Activated T-cell treated with anti-CD3 and anti-CD28 coated beads, Interleukin-2, amount 50 U/mL, for 24 hours (primary cell): ENCODE measurements around the gene NNMT.

Experiments used
- DNase-seq: peaks from one replicate; pipeline ENCODE4 v3.0.0-alpha.2; 2020
- H3K27ac Mint-ChIP-seq: 2 replicates; pipeline ENCODE4 v1.8.0; 2020; ENCODE audit warnings: mild to moderate bottlenecking, mixed read lengths
- H3K27me3 Mint-ChIP-seq: 2 replicates; pipeline ENCODE4 v1.8.0; 2020; ENCODE audit warnings: mixed read lengths
- H3K36me3 Mint-ChIP-seq: 2 replicates; pipeline ENCODE4 v1.8.0; 2020; ENCODE audit warnings: low read depth, mixed read lengths
- H3K4me1 Mint-ChIP-seq: 2 replicates; pipeline ENCODE4 v1.8.0; 2020; ENCODE audit warnings: low read depth, mixed read lengths
- H3K4me3 Mint-ChIP-seq: 2 replicates; pipeline ENCODE4 v1.8.0; 2020; ENCODE audit warnings: mild to moderate bottlenecking, moderate library complexity, mixed read lengths
- H3K9me3 Mint-ChIP-seq: 2 replicates; pipeline ENCODE4 v1.8.0; 2020; ENCODE audit warnings: mixed read lengths

NNMT gene

DNA sequence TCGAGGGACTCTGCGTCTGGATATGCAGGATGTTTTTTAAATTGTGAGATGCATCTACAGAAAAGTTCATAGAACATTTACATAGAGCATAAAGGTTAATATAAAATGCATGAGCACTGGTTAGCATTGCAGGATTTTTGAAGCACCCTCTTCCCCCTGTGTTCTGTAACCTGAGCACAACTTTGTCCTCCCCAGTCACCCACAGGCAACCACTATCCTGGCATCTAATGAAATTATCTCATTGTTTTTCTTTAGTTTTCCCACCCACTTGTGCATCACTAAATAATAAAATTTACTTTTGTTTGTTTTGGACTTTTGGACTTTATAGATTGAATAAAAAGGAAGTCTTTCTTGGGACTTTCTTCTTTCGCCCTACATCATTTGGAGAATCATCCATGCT, 10.0 kb upstream of the NNMT start:
- no peaks in the 10 kb centered on the region for H3K36me3 Mint-ChIP-seq

DNA sequence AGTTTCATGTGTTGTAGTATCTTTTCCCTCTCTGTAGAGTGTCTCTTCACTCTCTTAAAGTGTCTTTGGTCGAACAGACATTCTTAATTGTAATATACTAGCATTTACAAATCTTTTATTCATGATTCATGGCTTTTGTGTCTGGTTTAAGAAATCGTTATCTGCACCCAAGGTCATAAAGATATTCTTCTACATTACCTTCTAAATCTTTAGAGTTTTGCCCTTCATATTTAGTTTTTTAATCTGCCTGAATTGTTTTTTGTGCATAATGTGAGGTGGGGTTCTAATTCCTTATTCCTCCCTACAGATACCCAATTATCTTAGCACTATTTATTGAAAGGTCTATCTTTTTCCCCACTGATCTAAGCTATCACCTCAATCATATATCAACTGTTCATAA, 9.0 kb upstream of the NNMT start:
- DNase-seq = no peak
- no peaks in the 10 kb centered on the region for H3K36me3 Mint-ChIP-seq
- no peak overlapping the region for H3K27ac Mint-ChIP-seq
- no peaks in the 10 kb centered on the region for H3K27me3 Mint-ChIP-seq
- no peaks in the 10 kb centered on the region for H3K4me1 Mint-ChIP-seq
- no peaks in the 10 kb centered on the region for H3K9me3 Mint-ChIP-seq
- H3K4me3 Mint-ChIP-seq = no peak overlapping the region

More for the DNA sequence above, 10.0 kb upstream of the NNMT start:
- no peak for DNase-seq
- Mint-ChIP-seq H3K27ac (no peak overlapping the region), H3K4me1 (no peaks in the 10 kb centered on the region), H3K27me3 (no peaks in the 10 kb centered on the region), H3K9me3 (no peaks in the 10 kb centered on the region), H3K4me3 (no peak overlapping the region)

DNA sequence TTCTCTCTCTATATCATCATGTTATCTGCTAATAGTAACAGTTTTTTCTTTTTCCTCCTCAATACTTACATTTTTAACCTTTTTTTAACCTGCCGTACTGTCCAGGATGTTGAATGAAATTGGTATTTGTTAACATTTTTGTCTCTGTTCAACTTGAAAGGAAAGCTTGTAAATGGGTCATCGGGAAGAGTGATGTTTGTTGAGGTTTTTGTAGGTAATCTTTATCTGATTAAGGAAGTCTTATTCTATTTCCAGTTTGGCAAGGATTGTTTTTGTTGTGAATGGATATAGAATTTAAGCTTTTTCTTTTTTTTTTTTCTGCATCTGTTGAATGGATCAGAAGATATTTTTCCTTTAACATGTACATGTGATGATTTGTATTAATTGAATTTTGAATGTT, 8.1 kb upstream of the NNMT start:
- Mint-ChIP-seq H3K4me1 (no peaks in the 10 kb centered on the region), H3K36me3 (no peaks in the 10 kb centered on the region), H3K27ac (no peak overlapping the region), H3K9me3 (no peaks in the 10 kb centered on the region), H3K4me3 (no peak overlapping the region), H3K27me3 (peaks cover 4% of the 10 kb centered on the region)
- DNase-seq = no peak

DNA sequence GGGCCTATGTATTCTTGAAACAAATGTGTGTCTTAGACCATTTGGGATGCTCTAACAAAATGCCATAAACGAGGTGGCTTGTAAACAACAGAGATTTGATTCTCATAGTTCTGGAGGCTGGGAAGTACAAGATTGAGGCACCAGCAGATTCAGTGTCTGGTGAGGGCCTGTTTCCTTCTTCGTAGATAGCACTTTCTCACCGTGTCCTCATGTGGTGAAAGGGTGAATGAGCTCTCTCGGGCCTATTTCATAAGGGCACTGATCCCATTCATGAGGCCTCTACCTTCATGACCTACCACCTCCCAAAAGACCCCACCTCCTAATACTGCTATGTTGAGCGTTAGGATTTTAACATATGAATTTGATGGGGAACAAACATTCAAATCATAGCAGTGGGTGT, 6.4 kb upstream of the NNMT start:
- Mint-ChIP-seq H3K27me3 (peaks cover 9% of the 10 kb centered on the region), H3K27ac (no peak overlapping the region), H3K36me3 (no peaks in the 10 kb centered on the region), H3K9me3 (no peaks in the 10 kb centered on the region), H3K4me3 (no peak overlapping the region), H3K4me1 (no peaks in the 10 kb centered on the region)
- DNase-seq = no peak

DNA sequence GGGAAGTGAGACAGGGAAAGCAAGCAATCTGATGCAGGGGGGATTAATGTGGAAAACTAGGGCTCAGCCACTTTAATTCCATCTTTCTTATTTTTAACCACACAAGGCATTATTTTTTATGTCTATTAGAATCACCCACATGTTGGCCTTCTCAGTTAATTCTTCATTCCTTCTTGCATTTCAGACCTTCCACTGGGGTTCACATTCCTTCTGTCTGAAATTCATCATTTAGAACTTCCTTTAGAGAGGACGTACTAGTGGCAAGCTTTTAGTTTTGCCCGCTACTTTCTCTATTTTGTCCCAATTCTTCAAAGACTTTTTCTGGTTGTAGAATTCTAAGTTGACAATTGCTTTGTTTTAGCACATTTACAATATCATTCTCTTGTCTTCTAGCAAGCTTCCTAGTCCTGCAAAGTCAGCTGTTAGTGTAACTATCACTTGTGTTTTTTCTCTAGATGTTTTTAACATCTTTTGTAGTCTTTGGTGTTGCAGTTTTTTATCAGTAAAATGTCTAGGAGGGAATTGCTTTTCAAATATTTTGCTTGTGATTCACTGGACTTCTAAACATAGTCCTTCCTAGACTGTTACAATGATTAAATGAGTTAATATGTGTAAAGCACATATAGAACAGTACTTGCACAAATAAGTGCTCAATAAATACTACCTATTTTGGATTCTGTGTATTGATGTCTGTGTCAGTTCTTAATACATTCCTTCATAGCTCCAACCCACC, 5.5 kb upstream of the NNMT start:
- Mint-ChIP-seq H3K4me1 (no peaks in the 10 kb centered on the region), H3K4me3 (no peak overlapping the region), H3K36me3 (no peaks in the 10 kb centered on the region), H3K27ac (no peak overlapping the region), H3K9me3 (no peaks in the 10 kb centered on the region), H3K27me3 (peaks cover 9% of the 10 kb centered on the region)
- no peak for DNase-seq

DNA sequence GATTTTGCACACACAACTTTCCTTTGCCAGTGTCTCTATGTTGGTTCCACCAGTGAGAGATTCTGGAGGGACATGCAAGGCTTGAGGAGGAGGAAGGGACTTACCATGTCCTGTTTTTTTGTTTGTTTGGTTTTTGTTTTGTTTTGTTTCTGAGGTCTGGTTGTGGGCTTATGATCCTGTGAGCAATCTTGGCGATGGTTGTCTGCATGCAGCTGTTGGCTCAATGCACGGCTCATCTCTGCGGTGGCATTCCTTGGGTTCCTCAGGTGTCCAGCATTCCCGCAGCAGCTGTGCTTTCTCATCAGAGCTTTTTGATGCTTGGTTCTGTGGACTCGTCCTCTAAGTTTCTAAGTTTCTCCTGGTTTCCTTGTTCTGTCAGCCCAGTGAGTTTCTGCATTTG, 4.8 kb upstream of the NNMT start:
- H3K9me3 Mint-ChIP-seq = no peaks in the 10 kb centered on the region

DNA sequence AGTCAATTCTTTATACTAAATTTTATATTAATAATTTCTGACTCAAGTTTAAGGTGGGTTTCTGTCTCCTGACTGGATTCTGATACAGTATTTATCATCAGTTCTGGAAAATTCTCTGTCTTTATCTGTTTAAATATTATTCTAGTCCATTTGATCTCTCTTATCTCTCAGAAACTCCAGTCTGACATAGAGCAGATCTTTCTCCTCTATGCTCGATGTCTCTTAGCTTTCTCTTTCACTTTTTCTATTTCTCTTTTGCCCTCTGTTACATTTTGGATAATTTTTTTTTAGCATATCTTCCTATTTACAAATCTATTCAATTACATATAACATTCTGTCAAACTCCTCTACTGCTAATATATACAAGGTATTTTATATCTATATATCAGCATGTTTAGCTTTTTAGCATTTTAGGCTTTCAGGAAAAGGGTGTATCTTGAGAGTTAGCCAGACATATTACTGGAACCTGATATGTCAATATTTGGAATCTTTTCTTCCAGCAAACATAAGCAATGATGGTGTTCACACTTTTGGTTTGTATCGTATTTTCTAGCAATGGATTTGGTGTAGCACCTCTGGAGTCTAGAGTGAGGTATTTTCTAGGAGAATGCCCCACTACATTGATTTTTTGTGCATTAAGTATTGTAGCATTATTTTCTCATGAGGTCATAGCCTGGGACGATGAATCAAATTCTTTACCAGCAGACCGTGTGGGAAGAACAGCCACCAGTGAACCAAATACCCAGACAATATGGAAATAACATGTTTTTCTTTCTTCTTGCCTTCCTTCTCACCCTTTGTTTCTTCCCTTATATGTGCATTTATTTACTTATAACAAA, 4.1 kb upstream of the NNMT start:
- Mint-ChIP-seq H3K9me3 (no peaks in the 10 kb centered on the region), H3K4me3 (no peak overlapping the region), H3K4me1 (no peaks in the 10 kb centered on the region), H3K36me3 (no peaks in the 10 kb centered on the region), H3K27ac (no peak overlapping the region), H3K27me3 (peaks cover 13% of the 10 kb centered on the region)
- DNase-seq = no peak

More for the DNA sequence above, 4.8 kb upstream of the NNMT start:
- no peaks in the 10 kb centered on the region for H3K36me3 Mint-ChIP-seq
- H3K4me3 Mint-ChIP-seq = no peak overlapping the region
- DNase-seq = no peak
- no peak overlapping the region for H3K27ac Mint-ChIP-seq
- no peaks in the 10 kb centered on the region for H3K4me1 Mint-ChIP-seq
- H3K27me3 Mint-ChIP-seq = peaks cover 13% of the 10 kb centered on the region

DNA sequence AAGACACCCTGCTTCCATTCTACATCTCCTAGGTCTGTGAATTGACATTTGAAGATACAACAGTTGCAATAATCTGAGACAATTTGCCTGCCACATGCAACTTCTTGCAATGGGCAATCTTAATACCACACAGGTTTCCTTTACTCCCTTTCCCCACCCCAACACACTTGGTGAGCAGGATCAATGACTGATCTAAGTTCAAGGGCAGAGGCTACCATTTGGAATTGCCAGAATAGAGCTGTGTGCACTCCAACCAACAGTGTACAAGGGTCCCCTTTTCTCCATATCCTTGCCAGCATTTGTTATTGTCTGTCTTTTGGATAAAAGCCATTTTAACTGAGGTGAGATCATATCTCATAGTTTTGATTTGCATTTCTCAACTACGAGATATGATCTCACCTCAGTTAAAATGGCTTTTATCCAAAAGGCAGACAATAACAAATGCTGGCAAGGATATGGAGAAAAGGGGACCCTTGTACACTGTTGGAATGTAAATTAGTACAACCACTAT, 2.9 kb upstream of the NNMT start:
- H3K27ac Mint-ChIP-seq = no peak overlapping the region
- no peak for DNase-seq
- no peaks in the 10 kb centered on the region for H3K4me1 Mint-ChIP-seq
- H3K36me3 Mint-ChIP-seq = no peaks in the 10 kb centered on the region
- no peak overlapping the region for H3K4me3 Mint-ChIP-seq
- H3K27me3 Mint-ChIP-seq = peaks cover 13% of the 10 kb centered on the region
- no peaks in the 10 kb centered on the region for H3K9me3 Mint-ChIP-seq

DNA sequence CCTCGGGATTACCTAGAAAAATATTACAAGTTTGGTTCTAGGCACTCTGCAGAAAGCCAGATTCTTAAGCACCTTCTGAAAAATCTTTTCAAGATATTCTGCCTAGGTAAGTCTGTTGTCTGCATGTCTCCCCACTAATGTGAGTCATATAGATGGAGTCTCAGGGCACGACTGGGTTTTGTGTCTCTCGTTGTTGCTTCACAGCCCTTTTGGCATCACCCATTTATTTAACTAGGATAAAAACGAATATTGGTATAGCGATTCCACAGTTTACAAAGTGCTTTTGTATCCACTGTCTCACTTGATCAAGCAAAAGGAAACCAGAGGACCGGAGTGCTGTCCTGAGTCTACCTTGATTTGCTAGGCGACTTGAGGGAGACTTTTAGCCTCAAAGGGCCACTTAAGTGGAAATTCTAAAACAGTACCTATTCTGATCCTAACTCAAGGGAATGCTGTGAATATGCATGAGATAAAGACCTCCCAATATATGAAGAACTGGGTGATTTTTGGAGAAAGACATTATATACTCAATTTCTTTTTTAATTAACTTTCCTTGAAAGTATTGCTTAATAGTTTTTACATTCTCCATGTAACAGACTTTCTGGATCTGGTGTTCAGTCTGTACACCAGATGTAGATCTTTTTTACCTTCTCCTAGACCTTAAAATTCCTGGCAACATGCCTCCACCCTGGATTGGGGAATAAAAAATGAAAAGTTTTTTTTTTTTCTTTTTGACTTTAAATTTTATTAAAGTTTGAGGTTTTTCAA, 590 bp downstream of the NNMT start:
- H3K27me3 Mint-ChIP-seq = peaks cover 13% of the 10 kb centered on the region
- H3K9me3 Mint-ChIP-seq = peaks cover 2% of the 10 kb centered on the region
- H3K36me3 Mint-ChIP-seq = no peaks in the 10 kb centered on the region
- H3K4me1 Mint-ChIP-seq = no peaks in the 10 kb centered on the region
- no peak overlapping the region for H3K27ac Mint-ChIP-seq
- no peak overlapping the region for H3K4me3 Mint-ChIP-seq
- no peak for DNase-seq

DNA sequence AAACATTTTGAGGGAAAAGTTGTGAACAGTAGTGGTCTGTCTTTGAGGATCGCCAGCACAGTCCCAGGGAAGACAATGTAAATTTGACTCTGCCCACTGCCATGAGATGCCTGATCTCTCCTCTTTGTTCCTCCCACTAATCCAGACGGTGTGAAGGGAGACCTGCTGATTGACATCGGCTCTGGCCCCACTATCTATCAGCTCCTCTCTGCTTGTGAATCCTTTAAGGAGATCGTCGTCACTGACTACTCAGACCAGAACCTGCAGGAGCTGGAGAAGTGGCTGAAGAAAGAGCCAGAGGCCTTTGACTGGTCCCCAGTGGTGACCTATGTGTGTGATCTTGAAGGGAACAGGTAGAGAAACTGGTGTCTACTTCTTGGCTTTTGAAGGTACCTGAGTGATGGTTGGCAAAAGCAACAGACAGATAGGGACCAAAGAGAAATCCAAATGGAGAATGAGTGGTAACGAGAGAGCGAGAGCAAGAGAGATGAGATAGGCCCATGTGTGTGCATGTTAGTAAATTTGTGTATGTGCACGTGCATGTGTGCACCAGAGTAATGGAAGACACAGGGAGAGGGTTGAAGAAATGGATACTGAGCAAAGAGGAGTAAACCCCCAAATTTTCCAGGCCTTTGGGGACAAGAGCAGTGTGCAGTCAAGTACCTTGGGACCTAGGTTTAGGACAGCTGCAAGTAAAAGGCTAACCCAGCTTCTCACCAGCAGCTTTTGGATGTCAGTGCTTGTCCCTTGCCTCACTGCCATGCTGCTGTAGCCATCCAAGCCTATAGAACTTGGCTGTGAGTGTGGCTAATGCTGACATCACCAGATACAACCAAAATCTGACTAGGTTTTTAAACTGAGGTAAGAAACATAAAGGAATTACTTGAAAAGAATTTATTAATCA, 1.9 kb downstream of the NNMT start:
- Mint-ChIP-seq H3K4me3 (no peak overlapping the region), H3K9me3 (peaks cover 2% of the 10 kb centered on the region), H3K27ac (no peak overlapping the region), H3K4me1 (no peaks in the 10 kb centered on the region), H3K36me3 (no peaks in the 10 kb centered on the region), H3K27me3 (peaks cover 10% of the 10 kb centered on the region)
- DNase-seq = no peak

DNA sequence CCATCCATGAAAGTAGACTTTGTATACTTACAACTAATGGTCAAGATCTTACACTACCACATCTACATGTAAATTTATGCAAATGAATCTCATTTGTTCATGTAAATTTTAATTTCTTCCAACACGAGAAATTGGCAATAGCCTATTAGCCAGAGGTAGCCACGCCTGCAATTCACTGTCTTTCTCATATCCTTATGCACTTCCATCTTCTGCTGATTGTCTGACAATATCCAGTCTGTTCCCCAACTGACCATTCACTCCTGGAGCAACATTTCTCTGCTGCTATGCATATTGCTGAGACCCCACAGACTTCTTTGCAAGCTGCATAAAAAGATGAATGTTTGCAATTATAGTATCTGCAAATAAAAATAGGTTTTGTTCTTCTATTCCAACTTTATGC, 2.5 kb downstream of the NNMT start:
- H3K4me1 Mint-ChIP-seq = no peaks in the 10 kb centered on the region
- no peak overlapping the region for H3K27ac Mint-ChIP-seq
- no peaks in the 10 kb centered on the region for H3K36me3 Mint-ChIP-seq
- H3K4me3 Mint-ChIP-seq = no peak overlapping the region
- H3K9me3 Mint-ChIP-seq = peaks cover 2% of the 10 kb centered on the region
- DNase-seq = no peak
- H3K27me3 Mint-ChIP-seq = peaks cover 7% of the 10 kb centered on the region

DNA sequence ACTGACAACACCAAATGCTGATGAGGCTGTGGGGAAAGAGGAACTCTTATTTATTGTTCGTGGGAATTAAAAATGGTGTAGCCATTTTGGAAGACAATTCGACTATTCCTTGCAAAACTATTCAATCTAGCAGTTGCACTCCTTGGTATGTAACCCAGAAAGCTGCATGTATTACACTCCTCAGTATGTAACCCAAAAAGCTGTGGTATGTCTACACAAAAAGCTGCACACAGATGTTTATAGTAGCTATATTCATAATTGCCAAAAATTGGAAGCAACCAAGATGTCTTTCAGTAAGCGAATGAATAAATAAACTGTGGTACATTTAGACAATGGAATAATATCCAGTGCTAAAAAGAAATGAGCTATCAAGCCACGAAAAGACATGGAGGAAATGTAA, 4.9 kb downstream of the NNMT start:
- no peaks in the 10 kb centered on the region for H3K36me3 Mint-ChIP-seq
- H3K27me3 Mint-ChIP-seq = peaks cover 12% of the 10 kb centered on the region
- no peaks in the 10 kb centered on the region for H3K4me1 Mint-ChIP-seq
- no peak overlapping the region for H3K4me3 Mint-ChIP-seq
- H3K27ac Mint-ChIP-seq = no peak overlapping the region
- H3K9me3 Mint-ChIP-seq = peaks cover 2% of the 10 kb centered on the region
- no peak for DNase-seq

DNA sequence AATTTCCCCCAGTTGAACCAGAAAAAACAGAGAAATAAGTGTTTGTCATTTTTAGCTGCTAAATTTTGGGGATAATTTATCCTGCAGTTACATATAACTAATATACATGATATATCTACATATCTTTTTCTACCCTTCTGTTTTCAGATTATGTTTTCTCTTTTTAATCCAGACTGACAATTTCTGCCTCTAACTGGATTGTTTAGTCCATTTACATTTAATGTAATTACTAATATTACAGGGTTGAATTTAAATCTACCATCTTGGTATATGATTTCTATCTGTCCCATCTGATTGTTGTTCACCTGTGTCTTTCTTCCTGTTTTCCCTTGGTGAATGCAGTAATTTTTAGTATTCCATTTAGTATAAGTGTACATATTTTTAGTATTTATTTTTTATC, 5.7 kb downstream of the NNMT start:
- H3K9me3 Mint-ChIP-seq = peaks cover 2% of the 10 kb centered on the region
- no peak for DNase-seq
- no peaks in the 10 kb centered on the region for H3K4me1 Mint-ChIP-seq
- H3K27me3 Mint-ChIP-seq = peaks cover 12% of the 10 kb centered on the region
- no peak overlapping the region for H3K27ac Mint-ChIP-seq
- H3K4me3 Mint-ChIP-seq = no peak overlapping the region
- no peaks in the 10 kb centered on the region for H3K36me3 Mint-ChIP-seq

DNA sequence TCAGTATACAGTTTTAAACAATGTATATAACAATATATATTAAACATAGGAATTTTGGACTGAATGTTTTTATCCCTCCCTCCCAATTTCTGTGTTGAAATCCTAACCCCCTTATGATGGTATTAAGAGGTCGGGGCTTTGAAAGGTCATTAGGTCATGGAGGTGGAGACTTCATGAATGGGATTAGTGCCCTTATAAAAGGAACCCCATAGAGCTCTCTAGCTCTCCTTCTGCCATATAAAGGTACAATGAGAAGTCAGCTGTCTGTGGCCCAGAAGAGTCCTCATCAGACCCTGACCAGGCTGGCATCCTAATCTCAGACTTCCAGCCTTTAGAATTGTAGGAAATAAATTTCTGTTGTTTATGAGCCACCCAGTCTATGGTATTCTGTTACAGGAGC, 6.5 kb downstream of the NNMT start:
- no peak overlapping the region for H3K27ac Mint-ChIP-seq

More for the DNA sequence above, 6.5 kb downstream of the NNMT start:
- Mint-ChIP-seq H3K4me3 (no peak overlapping the region), H3K4me1 (no peaks in the 10 kb centered on the region), H3K36me3 (no peaks in the 10 kb centered on the region), H3K27me3 (peaks cover 17% of the 10 kb centered on the region), H3K9me3 (peaks cover 2% of the 10 kb centered on the region)
- no peak for DNase-seq
